AG09319 (cell line): ENCODE measurements around the gene TEX14.

ENCODE experiments used
- DNase-seq: peaks from one replicate; pipeline ENCODE4 v3.0.0-alpha.2; 2010; ENCODE audit warnings: low read depth; ENCODE audit errors: extremely low read depth
- TF ChIP-seq, protein P1 (sequence below): IDR thresholded peaks from 2 replicates; pipeline ENCODE4 v1.5.1; 2011; ENCODE audit warnings: low read depth, mild to moderate bottlenecking, inconsistent platforms, low read length, moderate library complexity

TEX14 gene

DNA sequence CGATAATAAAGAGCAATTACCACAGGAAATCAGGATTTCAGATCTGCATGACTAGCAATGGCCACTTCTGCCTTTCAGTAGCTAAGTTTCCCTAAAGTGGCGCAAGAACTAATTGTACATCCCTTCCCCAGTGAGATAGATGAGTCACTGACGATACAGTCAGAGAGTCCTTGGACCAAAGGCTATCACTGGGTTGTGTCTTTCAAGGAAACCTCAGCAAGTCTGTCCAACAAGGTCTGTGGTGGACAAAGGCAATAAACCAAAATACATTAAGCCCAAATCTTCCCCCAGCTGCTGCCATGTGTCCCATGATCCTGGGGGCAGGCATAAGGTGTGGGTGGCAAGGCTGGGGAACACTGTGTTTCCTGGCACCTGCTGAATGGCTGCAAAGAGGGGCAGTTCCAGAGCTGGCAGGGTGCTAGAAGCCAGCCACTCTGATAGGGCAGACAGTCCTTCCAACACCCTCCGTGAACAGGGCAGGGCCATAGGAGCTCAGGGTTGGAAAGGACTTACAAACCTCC lies 156.9 kb downstream of the TEX14 start:
- TF ChIP-seq, protein P1, sequence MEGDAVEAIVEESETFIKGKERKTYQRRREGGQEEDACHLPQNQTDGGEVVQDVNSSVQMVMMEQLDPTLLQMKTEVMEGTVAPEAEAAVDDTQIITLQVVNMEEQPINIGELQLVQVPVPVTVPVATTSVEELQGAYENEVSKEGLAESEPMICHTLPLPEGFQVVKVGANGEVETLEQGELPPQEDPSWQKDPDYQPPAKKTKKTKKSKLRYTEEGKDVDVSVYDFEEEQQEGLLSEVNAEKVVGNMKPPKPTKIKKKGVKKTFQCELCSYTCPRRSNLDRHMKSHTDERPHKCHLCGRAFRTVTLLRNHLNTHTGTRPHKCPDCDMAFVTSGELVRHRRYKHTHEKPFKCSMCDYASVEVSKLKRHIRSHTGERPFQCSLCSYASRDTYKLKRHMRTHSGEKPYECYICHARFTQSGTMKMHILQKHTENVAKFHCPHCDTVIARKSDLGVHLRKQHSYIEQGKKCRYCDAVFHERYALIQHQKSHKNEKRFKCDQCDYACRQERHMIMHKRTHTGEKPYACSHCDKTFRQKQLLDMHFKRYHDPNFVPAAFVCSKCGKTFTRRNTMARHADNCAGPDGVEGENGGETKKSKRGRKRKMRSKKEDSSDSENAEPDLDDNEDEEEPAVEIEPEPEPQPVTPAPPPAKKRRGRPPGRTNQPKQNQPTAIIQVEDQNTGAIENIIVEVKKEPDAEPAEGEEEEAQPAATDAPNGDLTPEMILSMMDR, result no peak
- no peak for DNase-seq

DNA sequence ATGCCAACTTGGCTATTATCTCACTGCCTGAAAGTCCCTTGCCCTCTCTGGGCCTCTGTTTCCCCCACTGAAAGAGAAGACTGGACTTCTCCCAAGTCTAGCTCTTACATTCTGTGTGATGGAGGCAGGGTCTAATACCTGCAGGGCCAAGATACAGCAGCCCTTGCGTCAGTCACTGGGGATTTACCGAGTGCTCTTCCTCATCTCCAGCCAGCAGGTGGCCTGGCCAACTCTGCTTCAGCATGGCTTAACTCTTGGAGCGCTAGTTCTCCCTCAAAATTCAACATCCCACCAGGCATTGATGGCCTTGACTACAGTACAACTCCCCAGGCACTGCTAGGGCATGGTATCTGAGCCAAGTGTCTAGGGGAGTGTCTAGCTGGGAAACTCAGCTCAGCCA lies 157.5 kb downstream of the TEX14 start:
- TF ChIP-seq, protein P1, result no peak
- DNase-seq, result no peak

DNA sequence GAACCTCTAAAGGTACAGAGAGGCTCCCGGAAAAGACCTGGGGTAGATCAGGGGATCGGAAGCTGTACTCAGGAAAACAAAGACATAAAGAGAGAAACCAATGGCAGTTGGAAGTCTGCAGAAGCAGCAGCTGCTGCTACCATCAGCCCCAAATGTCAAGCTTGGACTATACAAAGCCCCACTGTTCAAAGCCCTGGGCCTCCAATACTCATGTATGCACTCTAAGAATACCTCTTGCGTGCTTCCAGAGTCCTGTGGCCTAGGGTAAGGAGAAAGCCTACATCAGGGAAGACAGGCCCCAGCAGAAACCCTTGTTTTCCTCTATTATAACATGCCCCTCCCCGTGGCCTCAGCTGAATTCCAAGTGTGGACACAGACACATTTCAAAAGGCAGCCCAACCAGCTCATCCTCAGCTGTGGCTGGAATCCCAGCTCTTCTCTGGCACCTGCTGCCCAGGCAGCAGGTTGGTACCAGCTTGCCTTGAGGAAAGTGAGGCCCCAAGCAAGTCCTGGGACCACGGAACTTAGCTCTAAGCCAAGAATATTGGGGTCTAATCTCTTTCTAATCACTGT lies 158.1 kb downstream of the TEX14 start:
- DNase-seq, result no peak

DNA sequence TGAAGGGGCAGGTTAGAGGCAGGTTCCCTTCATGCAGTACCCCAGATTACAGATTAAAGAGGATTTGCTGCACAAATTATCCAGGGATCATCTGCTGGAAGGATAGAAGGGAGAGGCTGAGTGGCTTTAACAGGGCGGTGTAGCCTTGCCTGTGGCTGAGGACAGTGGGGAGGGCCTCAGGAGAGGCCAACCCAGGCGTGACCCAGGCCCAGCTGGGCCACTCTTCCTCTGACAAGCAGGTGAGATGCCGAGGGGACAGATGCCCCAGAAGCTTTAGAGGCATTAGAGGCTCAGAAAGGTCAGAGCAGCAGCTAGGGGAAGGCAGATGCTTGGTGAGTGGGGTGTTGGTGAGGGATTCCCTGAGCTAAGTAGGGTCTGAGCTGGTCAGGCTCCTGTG lies 159.3 kb downstream of the TEX14 start:
- no peak for DNase-seq
- TF ChIP-seq, protein P1, result no peak

More for the DNA sequence above, 158.1 kb downstream of the TEX14 start:
- TF ChIP-seq, protein P1, result no peak

DNA sequence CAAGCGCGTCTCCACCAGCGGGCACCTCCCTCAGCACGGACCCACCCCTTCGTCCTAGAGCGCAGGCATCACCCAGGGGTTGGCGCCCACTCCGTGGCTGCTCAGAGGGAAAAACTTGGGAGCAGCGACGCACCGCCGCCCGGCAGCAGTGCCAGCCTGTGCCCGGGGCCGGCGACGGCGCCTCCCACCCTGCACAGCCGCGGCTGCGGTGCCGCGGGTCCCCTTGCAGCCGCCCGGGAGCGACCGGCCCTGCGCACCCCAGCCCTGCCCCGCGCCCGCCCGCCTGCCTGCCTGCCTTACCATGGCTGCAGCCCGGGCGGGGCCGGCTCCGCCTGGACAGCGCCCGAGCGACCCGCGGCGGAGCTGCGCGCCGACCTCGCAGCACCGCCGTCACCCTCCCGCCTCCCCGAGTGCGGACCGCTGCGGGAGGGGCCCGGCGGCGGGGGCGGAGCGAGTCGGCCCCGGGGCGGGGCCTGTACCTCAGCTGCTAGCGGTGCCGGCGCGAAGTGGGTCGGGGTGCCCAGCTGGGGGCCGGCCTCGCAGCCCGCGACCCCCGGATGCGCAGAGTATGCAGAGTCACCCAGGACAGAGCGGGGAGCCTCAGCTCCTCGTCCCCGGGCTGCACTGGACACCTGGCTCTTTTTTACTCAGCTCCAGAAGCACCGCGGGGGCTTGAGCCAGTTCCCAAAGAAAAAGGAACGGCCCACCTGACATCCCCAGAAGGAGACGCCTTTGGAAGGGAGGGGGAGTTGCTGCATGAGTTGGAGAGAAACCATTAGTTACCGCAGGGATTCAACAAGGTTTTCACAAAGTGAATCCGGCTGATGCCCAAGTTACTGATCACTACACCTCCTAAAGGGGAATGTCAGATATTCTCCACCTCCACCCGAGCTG lies 159.9 kb downstream of the TEX14 start:
- DNase-seq, result no peak
- TF ChIP-seq, protein P1, result no peak

DNA sequence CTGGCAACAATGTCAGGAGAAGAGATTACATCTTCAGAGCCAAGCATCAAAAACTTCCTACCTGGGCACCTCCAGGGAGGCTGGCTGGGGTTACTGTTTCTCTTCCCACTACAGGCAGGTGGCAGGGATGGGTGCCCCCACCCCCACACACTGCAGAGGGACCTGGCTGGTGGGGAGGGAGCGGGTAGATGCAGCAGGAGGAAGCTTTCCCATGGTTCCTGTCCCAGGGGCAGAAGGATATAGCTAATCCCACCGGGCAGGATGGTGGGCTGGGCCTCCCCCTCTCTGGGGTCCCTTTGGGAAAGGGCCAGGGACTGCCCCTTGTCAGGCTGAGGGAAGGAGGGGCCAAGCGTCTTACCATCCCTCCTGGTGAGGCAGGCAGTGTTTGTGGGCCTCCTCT lies 160.7 kb downstream of the TEX14 start:
- no peak for DNase-seq

More for the DNA sequence above, 160.7 kb downstream of the TEX14 start:
- TF ChIP-seq, protein P1, result no peak
